Renal pelvis (tissue), 4 donors: ENCODE results near the gene ANKRD53. TPM values are rescaled to one million over a fixed set of nuclear protein-coding genes. Genes with fewer than 3 reads are reported as not detected.
"Not testable (repeated sequence)": the region's sequence is repeated elsewhere in the genome, so short reads cannot be mapped to it uniquely, and the experiment has no call there.

Experiments used
- DNase-seq: peaks from one replicate; pipeline ENCODE4 v3.0.0-alpha.2; 2013
- polyA plus RNA-seq, 3 donors: library from polyadenylated mRNA; unstranded; fragments of 120-200 nt; gene quantifications; one replicate each; pipeline ENCODE4 v1.2.1, GENCODE V29; 2013; ENCODE audit not compliant: insufficient read length in 3 of 3

The ANKRD53 gene
- polyA plus RNA-seq, 3 donors = 0.84 to 1.0 (median 0.89) TPM

DNA sequence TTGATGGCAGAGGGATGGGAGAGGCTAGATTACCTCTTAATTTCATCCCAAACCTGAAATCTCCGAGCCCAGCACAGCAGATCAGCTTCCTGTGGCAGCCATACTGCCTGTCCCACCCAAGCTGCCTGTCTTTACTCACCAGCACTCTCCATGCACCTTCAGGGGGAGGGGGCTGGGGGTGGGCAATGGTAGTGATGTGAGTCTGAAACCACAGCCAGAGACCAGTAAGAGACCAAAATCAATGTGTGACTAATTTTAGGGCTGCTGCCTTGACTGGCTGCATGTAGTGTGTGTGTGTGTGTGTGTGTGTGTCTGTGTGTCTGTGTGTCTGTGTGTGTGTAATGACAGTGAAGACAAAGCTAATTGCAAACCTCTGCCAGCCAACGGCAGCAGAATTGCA lies 27.9 kb downstream of the ANKRD53 start:
- DNase-seq = no peak

DNA sequence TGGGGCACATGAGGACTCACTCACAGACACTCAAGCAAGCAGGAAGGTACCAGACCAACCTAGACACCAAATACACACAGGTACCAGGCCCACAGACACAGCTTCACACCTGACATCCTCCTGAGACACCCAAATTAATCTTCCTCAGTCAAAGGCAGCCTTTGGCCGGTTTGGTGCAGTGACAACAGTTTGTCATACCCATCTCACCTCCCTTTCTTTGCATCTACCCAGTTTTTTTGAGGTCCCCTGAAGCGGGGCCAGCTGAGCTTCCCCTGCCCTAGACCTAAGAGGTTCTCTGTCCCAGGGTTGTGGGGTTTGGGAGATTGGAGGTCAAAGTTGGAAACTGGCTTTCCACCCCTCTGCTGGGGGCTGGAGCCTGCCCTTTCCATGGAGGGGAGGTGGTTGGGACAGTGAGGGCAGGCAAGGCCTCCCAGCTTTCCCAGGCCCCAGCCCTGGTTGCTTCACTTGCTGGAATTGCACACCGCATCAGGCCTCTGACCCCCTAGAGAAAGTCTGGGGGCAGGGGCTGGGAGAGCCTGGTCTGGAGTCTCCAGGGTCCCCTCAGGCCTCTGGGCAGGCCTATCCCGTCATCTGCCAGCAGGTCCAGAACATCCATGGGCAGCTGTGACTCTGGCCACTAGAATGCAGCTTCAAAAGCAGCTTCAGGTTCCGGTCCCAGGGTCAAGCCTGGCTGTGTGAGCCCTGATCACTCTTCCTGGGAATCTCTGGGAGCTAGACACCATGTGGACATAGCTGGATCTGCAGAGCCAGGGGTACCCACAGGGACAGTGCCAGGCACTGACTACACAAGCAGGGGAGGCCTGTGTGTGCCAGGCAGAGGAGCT lies 28.7 kb downstream of the ANKRD53 start:
- DNase-seq = no peak

DNA sequence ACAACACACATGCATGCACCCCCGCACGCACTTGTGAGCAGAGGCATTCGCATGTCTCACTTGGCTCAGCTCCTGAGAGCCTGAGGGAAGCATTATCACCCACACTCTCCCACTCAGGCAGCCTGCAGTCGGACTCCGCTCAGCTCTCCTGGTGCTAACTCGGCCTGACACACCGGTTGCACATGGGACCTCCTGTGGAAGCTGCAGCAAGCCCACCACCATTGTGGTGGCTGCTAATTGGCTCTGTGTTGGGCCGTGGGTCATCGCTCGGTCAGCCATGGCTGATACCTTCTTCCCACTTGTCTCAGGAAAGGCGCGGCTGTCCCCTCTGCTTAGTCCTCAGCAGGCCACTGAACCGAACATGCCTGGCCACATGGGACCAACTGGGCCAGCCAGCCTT lies 29.9 kb downstream of the ANKRD53 start:
- DNase-seq = no peak

DNA sequence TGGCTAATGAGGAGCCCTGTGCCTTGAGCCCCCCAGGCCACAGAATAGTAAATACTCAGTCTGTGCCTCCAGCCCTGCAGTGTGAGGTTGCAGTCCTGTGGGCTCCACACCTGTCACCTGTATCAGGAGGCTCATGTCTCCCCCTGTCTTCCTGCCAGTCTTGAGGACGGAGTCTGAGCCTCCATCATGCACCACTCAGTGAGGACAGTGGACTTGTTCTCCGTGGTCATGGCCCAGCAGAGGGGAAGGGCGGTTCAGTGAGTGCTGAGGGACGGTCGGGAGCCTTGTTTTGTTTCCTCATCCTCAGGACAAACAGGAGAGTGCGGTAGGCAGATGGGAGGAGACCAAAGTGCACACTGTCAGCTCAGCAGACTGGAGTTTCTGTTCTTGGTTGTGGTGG lies 33.4 kb downstream of the ANKRD53 start:
- not testable (repeated sequence) for DNase-seq

DNA sequence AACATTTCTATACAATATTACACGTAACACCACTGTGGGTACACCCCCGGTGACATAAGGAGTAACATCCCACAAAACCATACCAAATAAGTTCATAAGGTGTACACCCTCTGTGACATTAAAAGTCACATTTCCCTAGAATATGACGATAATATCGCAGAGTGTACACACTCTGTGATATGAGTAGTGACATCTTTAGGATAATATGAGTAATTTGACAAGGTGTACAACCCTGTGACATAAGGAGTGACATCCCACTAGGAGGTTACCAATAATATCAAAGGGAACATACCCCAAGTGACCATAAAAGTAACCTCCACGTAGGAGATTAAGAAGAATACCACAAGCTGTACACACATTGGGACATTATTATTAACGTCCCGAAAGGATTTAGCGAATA lies 40.2 kb downstream of the ANKRD53 start:
- no peak for DNase-seq

DNA sequence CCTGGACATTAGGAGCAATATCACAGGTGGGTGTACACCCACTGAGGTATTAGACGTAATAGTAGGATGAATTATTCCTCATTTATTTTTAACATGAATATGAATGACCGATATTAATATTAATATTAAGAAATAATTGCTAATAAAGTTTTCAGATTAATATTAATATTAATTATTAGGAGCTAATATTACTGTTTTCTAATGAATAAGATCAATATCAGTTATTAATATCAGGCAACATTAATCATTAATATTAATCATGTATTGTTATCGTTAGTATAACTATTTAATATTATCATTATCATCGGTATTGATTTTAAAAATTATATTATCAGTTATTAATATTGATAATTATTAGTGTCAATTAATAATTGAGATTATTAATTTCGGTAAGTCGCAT lies 41.6 kb downstream of the ANKRD53 start:
- DNase-seq = not testable (repeated sequence)

DNA sequence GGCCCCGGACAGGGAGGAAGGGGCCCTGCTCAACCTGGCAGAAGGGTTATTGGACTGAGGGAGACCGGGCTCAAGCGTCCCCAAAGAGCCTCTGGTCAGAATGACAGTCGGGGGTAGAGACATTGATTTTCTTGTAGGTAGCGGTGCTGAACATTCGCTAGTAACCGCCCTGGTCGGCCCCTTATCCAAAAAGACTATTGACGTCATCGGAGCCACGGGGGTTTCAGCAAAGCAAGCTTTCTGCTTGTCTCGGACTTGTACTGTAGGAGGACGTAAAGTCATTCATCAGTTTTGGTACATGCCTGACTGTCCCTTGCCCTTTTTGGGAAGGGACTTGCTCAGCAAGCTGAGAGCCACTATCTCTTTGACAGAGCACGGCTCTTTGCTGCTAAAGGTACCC lies 43.0 kb downstream of the ANKRD53 start:
- not testable (repeated sequence) for DNase-seq

DNA sequence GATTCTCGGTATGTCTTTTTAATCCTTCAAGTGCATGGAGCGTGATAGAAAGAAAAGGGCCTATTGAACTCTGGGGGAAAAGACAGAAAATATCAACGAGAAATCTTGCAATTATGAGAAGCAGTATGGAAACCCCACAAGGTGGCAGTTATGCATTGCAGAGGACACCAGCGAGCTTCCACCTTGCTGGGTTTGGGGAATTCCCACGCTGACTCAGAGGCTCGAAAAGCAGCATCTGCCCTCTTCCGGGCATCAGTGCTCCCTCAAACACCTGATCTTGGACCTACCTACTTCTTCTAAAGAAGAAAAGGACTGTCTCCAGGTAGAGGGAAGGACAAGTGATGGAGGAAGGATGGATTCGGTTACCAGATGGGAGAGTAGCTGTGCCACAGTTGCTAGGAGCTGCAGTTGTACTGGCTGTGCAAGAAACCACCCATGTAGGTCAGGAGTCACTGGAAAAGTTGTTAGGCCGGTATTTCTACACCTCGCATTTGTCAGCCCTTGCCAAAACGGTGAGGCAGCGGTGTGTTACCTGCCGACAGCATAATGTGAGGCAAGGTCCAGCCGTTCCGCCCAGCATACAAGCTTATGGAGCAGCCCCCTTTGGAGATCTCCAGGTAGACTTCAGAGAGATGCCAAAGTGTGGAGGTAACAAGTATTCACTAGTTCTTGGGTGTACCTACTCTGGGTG lies 45.3 kb downstream of the ANKRD53 start:
- DNase-seq = peak; percentile 31

Other genes with a start within 250 kb of the ANKRD53 start
- gene ADD2, start 210.4 kb upstream of the ANKRD53 start, polyA plus RNA-seq = 1 to 10 TPM; 6.6 to 7.6 (median 7.0) TPM
- not detected for gene FIGLA, start 188.0 kb upstream of the ANKRD53 start, polyA plus RNA-seq
- gene CLEC4F, start 158.0 kb upstream of the ANKRD53 start, polyA plus RNA-seq = under 1 TPM in 2 of 3 donors, not detected in 1; 0.06 to 0.09 TPM
- gene CD207, start 142.8 kb upstream of the ANKRD53 start, polyA plus RNA-seq = not detected
- under 1 TPM; 0.50 to 0.73 (median 0.66) TPM for gene VAX2, start 78.1 kb upstream of the ANKRD53 start, polyA plus RNA-seq
- 100 to 1,000 TPM in 1 of 3 donors, 10 to 100 TPM in 2; 78.2 to 108 (median 78.6) TPM for gene ATP6V1B1, start 42.7 kb upstream of the ANKRD53 start, polyA plus RNA-seq
- gene TEX261, start 16.2 kb downstream of the ANKRD53 start, polyA plus RNA-seq = 10 to 100 TPM; 55.9 to 69.4 (median 56.7) TPM
- 100 to 1,000 TPM in 2 of 3 donors, 10 to 100 TPM in 1; 82.8 to 113 (median 103) TPM for gene NAGK, start 90.0 kb downstream of the ANKRD53 start, polyA plus RNA-seq
- gene MCEE, start 151.6 kb downstream of the ANKRD53 start, polyA plus RNA-seq = 10 to 100 TPM; 21.8 to 25.9 (median 22.6) TPM
- gene MPHOSPH10, start 152.0 kb downstream of the ANKRD53 start, polyA plus RNA-seq = 10 to 100 TPM; 42.1 to 46.3 (median 45.7) TPM
- gene PAIP2B, start 248.5 kb downstream of the ANKRD53 start, polyA plus RNA-seq = 10 to 100 TPM; 18.7 to 24.3 (median 20.8) TPM